OCI-LY3 (cell line): ENCODE data around the gene NHS.

Source experiments
- H2AFZ ChIP-seq: fragments of 200-600, 300-600 bp; shearing (Covaris generic); 2 replicates; pipeline ENCODE4 v1.6.0; 2014; ENCODE audit warnings: antibody characterized with exemption, low read depth, low read length
- H3K27ac ChIP-seq: fragments of 200-600, 300-600 bp; sonication (generic); 2 replicates; pipeline ENCODE4 v1.5.1; 2014; ENCODE audit warnings: mild to moderate bottlenecking, low read length, moderate library complexity, mixed read lengths
- H3K27me3 ChIP-seq: fragments of 200-600, 300-600 bp; sonication (generic); 2 replicates; pipeline ENCODE4 v1.6.1; 2014; ENCODE audit warnings: low read depth, low read length, mixed read lengths
- H3K36me3 ChIP-seq: fragments of 200-600, 300-600 bp; sonication (generic); replicated peaks from 2 replicates; pipeline ENCODE3; 2014; ENCODE audit warnings: low read depth, low read length, mixed read lengths
- H3K4me1 ChIP-seq: fragments of 300-600, 200-600 bp; sonication (generic); 2 replicates; pipeline ENCODE4 v1.6.1; 2014; ENCODE audit warnings: low read length, mixed read lengths
- H3K4me2 ChIP-seq: fragments of 200-600, 300-600 bp; sonication (generic); 2 replicates; pipeline ENCODE4 v1.6.1; 2014; ENCODE audit warnings: low read length, mixed read lengths
- H3K4me3 ChIP-seq: fragments of 300-600, 200-600 bp; sonication (generic); 2 replicates; pipeline ENCODE4 v1.5.1; 2014; ENCODE audit warnings: antibody characterized with exemption, mild to moderate bottlenecking, low read length, moderate library complexity
- H3K79me2 ChIP-seq: fragments of 300-600, 200-600 bp; shearing (Covaris generic); 2 replicates; pipeline ENCODE4 v1.6.1; 2014; ENCODE audit warnings: mild to moderate bottlenecking, low read length, mixed read lengths
- H3K9ac ChIP-seq: fragments of 300-600, 200-600 bp; shearing (Covaris generic); 2 replicates; pipeline ENCODE4 v1.6.0; 2014; ENCODE audit warnings: mild to moderate bottlenecking, low read length, moderate library complexity
- H3K9me3 ChIP-seq: fragments of 200-600, 300-600 bp; shearing (Covaris generic); 2 replicates; pipeline ENCODE4 v1.6.1; 2014; ENCODE audit warnings: low read length, mixed read lengths; ENCODE audit not compliant: insufficient read depth
- H4K20me1 ChIP-seq: fragments of 200-600, 300-600 bp; sonication (generic); 2 replicates; pipeline ENCODE4 v1.6.1; 2016; ENCODE audit warnings: low read length, mixed read lengths; ENCODE audit not compliant: insufficient read depth
- EZH2phosphoT487 ChIP-seq: fragments of 200-600 bp; shearing (Covaris generic); IDR thresholded peaks from 2 replicates; pipeline ENCODE4 v1.6.1; 2018; ENCODE audit warnings: antibody characterized with exemption, mixed run types, low read depth
- TF ChIP-seq, protein P1 (sequence below): fragments of 200-600, 300-600 bp; sonication (generic); IDR thresholded peaks from 2 replicates; pipeline ENCODE4 v1.5.1; 2014; ENCODE audit warnings: antibody characterized with exemption, low read length, low read depth

NHS gene

DNA sequence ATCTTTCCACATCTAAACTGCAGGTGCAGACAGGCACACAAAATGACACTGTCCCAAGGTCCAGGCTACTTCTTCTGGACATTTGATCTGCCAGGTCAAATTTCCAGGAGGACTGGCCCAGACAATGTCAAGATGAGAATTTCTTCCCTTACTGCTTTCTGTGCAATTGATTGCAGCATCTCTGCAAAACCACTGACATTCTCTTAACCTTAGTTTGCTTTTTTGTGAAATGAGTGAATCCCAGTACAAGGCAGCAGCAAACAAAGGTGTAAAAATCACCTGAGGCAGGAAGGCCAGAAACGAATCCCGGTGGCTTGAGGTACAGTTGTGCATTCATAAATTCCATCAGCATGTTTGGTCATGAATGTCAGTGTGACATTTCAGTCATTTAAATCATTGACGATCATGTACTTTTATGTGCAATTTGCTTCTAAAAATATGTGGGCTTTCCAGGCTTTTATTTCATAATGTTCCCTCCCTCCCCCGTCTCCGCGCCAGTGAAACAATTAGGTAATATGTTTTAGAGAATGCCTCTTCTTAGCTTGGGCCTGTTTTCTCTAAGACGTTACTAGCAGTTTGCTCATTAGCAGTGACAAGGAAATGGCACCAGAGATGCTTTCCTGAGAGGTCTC, 39.1 kb downstream of the NHS start:
- Histone ChIP-seq H3K36me3 (no peaks in the 10 kb centered on the region), H3K27me3 (no peaks in the 10 kb centered on the region), H3K4me2 (no peak overlapping the region), H3K4me1 (no peaks in the 10 kb centered on the region), H2AFZ (no peak overlapping the region), H3K9ac (no peak overlapping the region), H3K27ac (no peak overlapping the region), H3K79me2 (no peaks in the 10 kb centered on the region), H3K9me3 (no peaks in the 10 kb centered on the region), H4K20me1 (no peaks in the 10 kb centered on the region), H3K4me3 (no peak overlapping the region)
- TF ChIP-seq, protein P1, sequence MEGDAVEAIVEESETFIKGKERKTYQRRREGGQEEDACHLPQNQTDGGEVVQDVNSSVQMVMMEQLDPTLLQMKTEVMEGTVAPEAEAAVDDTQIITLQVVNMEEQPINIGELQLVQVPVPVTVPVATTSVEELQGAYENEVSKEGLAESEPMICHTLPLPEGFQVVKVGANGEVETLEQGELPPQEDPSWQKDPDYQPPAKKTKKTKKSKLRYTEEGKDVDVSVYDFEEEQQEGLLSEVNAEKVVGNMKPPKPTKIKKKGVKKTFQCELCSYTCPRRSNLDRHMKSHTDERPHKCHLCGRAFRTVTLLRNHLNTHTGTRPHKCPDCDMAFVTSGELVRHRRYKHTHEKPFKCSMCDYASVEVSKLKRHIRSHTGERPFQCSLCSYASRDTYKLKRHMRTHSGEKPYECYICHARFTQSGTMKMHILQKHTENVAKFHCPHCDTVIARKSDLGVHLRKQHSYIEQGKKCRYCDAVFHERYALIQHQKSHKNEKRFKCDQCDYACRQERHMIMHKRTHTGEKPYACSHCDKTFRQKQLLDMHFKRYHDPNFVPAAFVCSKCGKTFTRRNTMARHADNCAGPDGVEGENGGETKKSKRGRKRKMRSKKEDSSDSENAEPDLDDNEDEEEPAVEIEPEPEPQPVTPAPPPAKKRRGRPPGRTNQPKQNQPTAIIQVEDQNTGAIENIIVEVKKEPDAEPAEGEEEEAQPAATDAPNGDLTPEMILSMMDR: no peak
- TF ChIP-seq EZH2phosphoT487: no peak

DNA sequence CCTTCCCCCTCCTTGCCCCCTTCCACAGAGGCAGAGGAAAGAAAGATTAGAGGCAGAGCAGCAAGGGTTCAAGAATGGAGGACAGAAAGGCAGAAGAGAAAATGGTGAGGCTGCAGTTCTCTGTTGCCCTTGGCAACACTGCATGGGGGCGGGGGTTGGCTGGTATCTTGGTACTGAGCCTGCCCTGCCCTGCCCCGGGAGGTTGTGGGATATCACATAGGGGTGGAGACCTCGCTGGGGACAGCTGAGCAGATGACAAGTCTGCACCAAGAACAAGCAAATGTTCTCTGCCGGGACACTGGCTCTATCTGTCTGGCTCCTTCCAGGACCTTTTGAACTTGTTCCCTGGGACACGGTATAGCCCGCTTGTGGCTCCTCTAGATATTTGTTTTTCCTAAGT, 39.8 kb downstream of the NHS start:
- Histone ChIP-seq H4K20me1 (no peaks in the 10 kb centered on the region), H3K36me3 (no peaks in the 10 kb centered on the region), H3K4me2 (no peak overlapping the region), H3K9ac (no peak overlapping the region), H3K27ac (no peak overlapping the region), H3K4me1 (no peaks in the 10 kb centered on the region), H3K27me3 (no peaks in the 10 kb centered on the region), H2AFZ (no peak overlapping the region), H3K79me2 (no peaks in the 10 kb centered on the region), H3K4me3 (no peak overlapping the region), H3K9me3 (no peaks in the 10 kb centered on the region)
- TF ChIP-seq, protein P1: no peak
- TF ChIP-seq EZH2phosphoT487: no peak

DNA sequence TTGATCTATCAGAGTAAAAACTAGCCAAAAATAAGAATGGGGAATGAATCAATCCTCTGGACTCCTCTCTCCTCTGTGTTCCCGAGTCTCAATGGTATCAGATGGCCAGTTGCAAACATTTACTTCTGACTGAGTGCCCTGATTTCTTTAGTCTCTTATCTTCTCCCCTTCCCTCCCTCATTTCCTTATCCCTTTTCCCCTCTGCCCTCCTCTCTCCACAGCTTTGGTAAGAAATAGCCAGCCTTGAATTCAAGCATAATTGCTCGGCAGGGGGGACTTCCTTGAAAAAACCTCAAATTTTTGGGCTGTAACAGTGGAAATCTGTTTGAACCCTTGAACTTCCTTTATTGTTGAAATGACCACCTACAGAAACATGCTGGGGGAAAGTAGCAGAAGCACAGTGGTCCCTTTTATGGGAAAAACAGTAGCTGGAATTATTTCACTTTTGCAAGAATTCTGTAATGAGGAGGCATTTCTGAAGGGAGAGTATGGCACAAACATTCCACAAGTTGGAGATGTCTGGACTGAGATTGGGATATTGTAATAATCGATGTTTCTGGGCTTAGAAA, 40.3 kb downstream of the NHS start:
- no peak overlapping the region for H3K27ac ChIP-seq
- no peaks in the 10 kb centered on the region for H3K4me1 ChIP-seq
- no peaks in the 10 kb centered on the region for H3K27me3 ChIP-seq
- no peaks in the 10 kb centered on the region for H3K79me2 ChIP-seq
- H3K36me3 ChIP-seq: no peaks in the 10 kb centered on the region
- no peak overlapping the region for H3K4me2 ChIP-seq
- no peak overlapping the region for H3K4me3 ChIP-seq
- H3K9me3 ChIP-seq: no peaks in the 10 kb centered on the region
- H4K20me1 ChIP-seq: no peaks in the 10 kb centered on the region
- no peak for TF ChIP-seq EZH2phosphoT487
- no peak overlapping the region for H3K9ac ChIP-seq
- no peak overlapping the region for H2AFZ ChIP-seq

DNA sequence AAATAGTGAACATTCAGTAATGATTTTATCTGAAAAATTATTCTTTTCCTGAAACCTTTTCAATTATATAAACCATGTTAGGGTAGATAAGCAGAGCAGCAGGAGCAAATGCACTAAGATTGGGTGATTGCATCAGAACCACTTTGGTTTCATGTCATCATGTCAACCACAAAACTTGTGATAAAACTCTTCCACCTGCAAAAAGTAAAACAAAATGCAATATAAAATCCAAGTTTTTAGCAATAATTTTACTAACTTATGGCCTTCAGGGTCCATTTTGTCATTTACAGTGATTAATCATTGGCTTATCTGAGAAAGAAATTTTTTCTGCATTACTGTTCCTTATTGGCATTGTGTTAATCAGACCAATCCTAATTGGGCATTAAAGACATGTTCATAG, 42.4 kb downstream of the NHS start:
- H3K4me2 ChIP-seq: no peak overlapping the region
- H3K9me3 ChIP-seq: no peaks in the 10 kb centered on the region
- no peaks in the 10 kb centered on the region for H4K20me1 ChIP-seq
- H3K27ac ChIP-seq: no peak overlapping the region
- no peaks in the 10 kb centered on the region for H3K36me3 ChIP-seq
- H3K79me2 ChIP-seq: no peaks in the 10 kb centered on the region
- no peaks in the 10 kb centered on the region for H3K27me3 ChIP-seq
- H2AFZ ChIP-seq: no peak overlapping the region
- H3K9ac ChIP-seq: no peak overlapping the region
- H3K4me1 ChIP-seq: no peaks in the 10 kb centered on the region
- TF ChIP-seq, protein P1: no peak
- no peak for TF ChIP-seq EZH2phosphoT487
- no peak overlapping the region for H3K4me3 ChIP-seq
